Measurements from ENCODE around the gene ATG4D.

- no peak for TF ChIP-seq CTCF (conservative IDR thresholded peaks at IDR 0.05; ENCODE audit: low read length)
- no peak for TF ChIP-seq EZH2phosphoT487 (IDR thresholded peaks at IDR 0.05; ENCODE audit: borderline replicate concordance, low read depth, low read length)
Observed at GRCh38 chr19:10548746-10549276, 5.1 kb downstream of the ATG4D start.

All from OCI-LY7 (cell line).